ENCODE results near the gene TBC1D4. TPM values are rescaled to one million over a fixed set of nuclear protein-coding genes. Genes with fewer than 3 reads are reported as not detected.

The TBC1D4 gene
- total RNA-seq, 2 donors from 2014 or later, result 16.7 to 27.9 TPM

GRCh38 chr13:75364131-75364713 is 117.7 kb downstream of the TBC1D4 start:
- H3K36me3 ChIP-seq, result no peaks in the 10 kb centered on the region
- H3K27me3 ChIP-seq, result no peaks in the 10 kb centered on the region
- no peak for DNase-seq
- no peak overlapping the region for H3K9ac ChIP-seq (ENCODE audit: low read depth in 2 of 2, low read length in 2 of 2)
- intact Hi-C loops (cut with DNase I), result no loop called here
- H3K4me3 ChIP-seq, result no peak overlapping the region
- no peak overlapping the region for H3K27ac ChIP-seq
- TF ChIP-seq, protein P1, sequence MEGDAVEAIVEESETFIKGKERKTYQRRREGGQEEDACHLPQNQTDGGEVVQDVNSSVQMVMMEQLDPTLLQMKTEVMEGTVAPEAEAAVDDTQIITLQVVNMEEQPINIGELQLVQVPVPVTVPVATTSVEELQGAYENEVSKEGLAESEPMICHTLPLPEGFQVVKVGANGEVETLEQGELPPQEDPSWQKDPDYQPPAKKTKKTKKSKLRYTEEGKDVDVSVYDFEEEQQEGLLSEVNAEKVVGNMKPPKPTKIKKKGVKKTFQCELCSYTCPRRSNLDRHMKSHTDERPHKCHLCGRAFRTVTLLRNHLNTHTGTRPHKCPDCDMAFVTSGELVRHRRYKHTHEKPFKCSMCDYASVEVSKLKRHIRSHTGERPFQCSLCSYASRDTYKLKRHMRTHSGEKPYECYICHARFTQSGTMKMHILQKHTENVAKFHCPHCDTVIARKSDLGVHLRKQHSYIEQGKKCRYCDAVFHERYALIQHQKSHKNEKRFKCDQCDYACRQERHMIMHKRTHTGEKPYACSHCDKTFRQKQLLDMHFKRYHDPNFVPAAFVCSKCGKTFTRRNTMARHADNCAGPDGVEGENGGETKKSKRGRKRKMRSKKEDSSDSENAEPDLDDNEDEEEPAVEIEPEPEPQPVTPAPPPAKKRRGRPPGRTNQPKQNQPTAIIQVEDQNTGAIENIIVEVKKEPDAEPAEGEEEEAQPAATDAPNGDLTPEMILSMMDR (IDR thresholded peaks at IDR 0.05), result no peak
- no peaks in the 10 kb centered on the region for H3K4me1 ChIP-seq
- H3K9me3 ChIP-seq, result no peaks in the 10 kb centered on the region

DNA sequence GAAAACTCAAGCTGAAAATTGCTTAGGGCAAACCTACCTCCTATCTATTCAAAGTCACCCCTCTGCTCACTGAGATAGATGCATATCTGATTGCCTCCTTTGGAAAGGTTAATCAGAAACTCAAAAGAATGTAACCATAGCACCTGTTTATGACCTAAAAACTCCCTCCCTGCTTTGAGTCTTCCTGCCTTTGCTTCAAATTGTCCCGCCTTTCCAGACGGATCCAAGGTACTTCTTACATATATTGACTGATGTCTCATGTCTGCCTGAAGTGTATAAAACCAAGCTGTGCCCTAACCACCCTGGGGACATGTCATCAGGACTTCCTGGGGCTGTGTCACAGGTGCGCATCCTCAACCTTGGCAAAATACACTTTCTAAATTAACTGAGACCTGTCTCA is 118.6 kb downstream of the TBC1D4 start:
- intact Hi-C loops (cut with DNase I), result no loop called here

GRCh38 chr13:75362026-75362425 is 119.9 kb downstream of the TBC1D4 start:
- H3K36me3 ChIP-seq, result no peaks in the 10 kb centered on the region
- no peak overlapping the region for H3K9ac ChIP-seq (ENCODE audit: low read depth in 2 of 2, low read length in 2 of 2)
- TF ChIP-seq, protein P1 (IDR thresholded peaks at IDR 0.05), result no peak
- no peak overlapping the region for H3K27ac ChIP-seq
- no peaks in the 10 kb centered on the region for H3K27me3 ChIP-seq
- H3K4me3 ChIP-seq, result no peak overlapping the region
- H3K4me1 ChIP-seq, result no peaks in the 10 kb centered on the region
- DNase-seq, result no peak
- intact Hi-C loops (cut with DNase I), result no loop called here
- no peaks in the 10 kb centered on the region for H3K9me3 ChIP-seq

More for the DNA sequence above, 118.6 kb downstream of the TBC1D4 start:
- no peaks in the 10 kb centered on the region for H3K4me1 ChIP-seq
- H3K27ac ChIP-seq, result no peak overlapping the region
- no peaks in the 10 kb centered on the region for H3K27me3 ChIP-seq
- no peak overlapping the region for H3K4me3 ChIP-seq
- no peaks in the 10 kb centered on the region for H3K36me3 ChIP-seq
- no peaks in the 10 kb centered on the region for H3K9me3 ChIP-seq
- H3K9ac ChIP-seq (ENCODE audit: low read depth in 2 of 2, low read length in 2 of 2), result no peak overlapping the region
- TF ChIP-seq, protein P1 (IDR thresholded peaks at IDR 0.05), result no peak
- no peak for DNase-seq

DNA sequence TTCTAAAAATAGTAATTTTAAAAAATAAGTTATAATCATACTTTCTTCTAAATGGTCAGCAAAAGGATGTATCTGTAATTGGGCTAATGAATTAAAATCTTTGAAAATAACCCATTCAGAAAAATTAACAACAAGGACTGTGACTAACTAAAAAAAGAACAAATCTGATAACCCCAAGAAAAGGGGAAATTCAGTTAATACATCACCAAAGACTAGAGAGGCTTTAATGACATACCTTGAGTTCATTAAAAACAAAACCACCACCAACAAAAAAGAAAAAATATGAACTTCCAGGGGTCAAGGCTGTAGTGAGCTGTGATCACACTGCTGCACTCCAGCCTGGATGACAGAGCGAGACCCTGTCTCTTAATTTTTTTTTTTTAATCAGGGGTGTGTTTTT is 121.8 kb downstream of the TBC1D4 start:
- intact Hi-C loops (cut with DNase I), result no loop called here
- Histone ChIP-seq H3K36me3 (no peaks in the 10 kb centered on the region), H3K9me3 (no peaks in the 10 kb centered on the region), H3K9ac (ENCODE audit: low read depth in 2 of 2, low read length in 2 of 2) (no peak overlapping the region), H3K4me3 (no peak overlapping the region), H3K4me1 (no peaks in the 10 kb centered on the region), H3K27ac (no peak overlapping the region), H3K27me3 (no peaks in the 10 kb centered on the region)
- TF ChIP-seq, protein P1 (IDR thresholded peaks at IDR 0.05), result no peak
- DNase-seq, result no peak

- no peaks in the 10 kb centered on the region for H3K36me3 ChIP-seq
- H3K27ac ChIP-seq, result no peak overlapping the region
- H3K9me3 ChIP-seq, result no peaks in the 10 kb centered on the region
- intact Hi-C loops (cut with DNase I), result no loop called here
- H3K9ac ChIP-seq (ENCODE audit: low read depth in 2 of 2, low read length in 2 of 2), result no peak overlapping the region
- DNase-seq, result no peak
- H3K4me3 ChIP-seq, result no peak overlapping the region
- H3K4me1 ChIP-seq, result no peaks in the 10 kb centered on the region
- TF ChIP-seq, protein P1 (IDR thresholded peaks at IDR 0.05), result no peak
- no peaks in the 10 kb centered on the region for H3K27me3 ChIP-seq
These were observed 122.7 kb downstream of the TBC1D4 start for GRCh38 chr13:75359266-75359665.

Data from colonic mucosa (tissue), 4 donors.